ENCODE results near the gene NT5DC4.
A peak's percentile ranks its signal among the peaks of the same experiment; 100 is the strongest.

Gene NT5DC4

DNA sequence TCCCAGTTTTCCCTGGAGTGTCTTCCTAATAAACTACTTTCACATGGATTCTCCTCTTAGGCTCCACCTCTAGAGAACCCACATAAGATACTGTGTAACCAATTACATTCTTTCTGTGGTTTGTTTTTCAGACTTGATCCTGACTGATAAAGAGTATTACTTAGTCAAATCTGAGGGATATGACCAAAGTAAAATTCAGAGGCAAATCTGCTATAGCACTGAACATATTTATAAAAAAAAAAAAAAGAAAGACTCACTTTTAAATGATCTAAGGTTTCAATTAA, 29.7 kb downstream of the NT5DC4 start:
- Histone ChIP-seq H3K4me3 (replicated peaks; ENCODE audit: insufficient read depth, low read length) (no peak overlapping the region), H3K27ac (replicated peaks) (peak overlapping the region; percentile 49), H3K27me3 (ENCODE audit: insufficient read depth, poor library complexity, severe bottlenecking) (no peaks in the 10 kb centered on the region)
- DNase-seq (ENCODE audit: low read depth in 1 of 2, low spot score in 1 of 2), result no peak
- no peak for TF ChIP-seq POLR2AphosphoS5 (IDR thresholded peaks at IDR 0.05; ENCODE audit: low read depth)
- TF ChIP-seq SPI1 (IDR thresholded peaks at IDR 0.05; ENCODE audit: borderline replicate concordance, low read depth), result no peak
- no peak for TF ChIP-seq GABPA (IDR thresholded peaks at IDR 0.05; ENCODE audit: low read depth)
- TF ChIP-seq, protein P1, sequence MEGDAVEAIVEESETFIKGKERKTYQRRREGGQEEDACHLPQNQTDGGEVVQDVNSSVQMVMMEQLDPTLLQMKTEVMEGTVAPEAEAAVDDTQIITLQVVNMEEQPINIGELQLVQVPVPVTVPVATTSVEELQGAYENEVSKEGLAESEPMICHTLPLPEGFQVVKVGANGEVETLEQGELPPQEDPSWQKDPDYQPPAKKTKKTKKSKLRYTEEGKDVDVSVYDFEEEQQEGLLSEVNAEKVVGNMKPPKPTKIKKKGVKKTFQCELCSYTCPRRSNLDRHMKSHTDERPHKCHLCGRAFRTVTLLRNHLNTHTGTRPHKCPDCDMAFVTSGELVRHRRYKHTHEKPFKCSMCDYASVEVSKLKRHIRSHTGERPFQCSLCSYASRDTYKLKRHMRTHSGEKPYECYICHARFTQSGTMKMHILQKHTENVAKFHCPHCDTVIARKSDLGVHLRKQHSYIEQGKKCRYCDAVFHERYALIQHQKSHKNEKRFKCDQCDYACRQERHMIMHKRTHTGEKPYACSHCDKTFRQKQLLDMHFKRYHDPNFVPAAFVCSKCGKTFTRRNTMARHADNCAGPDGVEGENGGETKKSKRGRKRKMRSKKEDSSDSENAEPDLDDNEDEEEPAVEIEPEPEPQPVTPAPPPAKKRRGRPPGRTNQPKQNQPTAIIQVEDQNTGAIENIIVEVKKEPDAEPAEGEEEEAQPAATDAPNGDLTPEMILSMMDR (IDR thresholded peaks at IDR 0.05; ENCODE audit: insufficient read depth, low read length), result no peak
- TF ChIP-seq REST (IDR thresholded peaks at IDR 0.05; ENCODE audit: insufficient replicate concordance, low read depth), result no peak

DNA sequence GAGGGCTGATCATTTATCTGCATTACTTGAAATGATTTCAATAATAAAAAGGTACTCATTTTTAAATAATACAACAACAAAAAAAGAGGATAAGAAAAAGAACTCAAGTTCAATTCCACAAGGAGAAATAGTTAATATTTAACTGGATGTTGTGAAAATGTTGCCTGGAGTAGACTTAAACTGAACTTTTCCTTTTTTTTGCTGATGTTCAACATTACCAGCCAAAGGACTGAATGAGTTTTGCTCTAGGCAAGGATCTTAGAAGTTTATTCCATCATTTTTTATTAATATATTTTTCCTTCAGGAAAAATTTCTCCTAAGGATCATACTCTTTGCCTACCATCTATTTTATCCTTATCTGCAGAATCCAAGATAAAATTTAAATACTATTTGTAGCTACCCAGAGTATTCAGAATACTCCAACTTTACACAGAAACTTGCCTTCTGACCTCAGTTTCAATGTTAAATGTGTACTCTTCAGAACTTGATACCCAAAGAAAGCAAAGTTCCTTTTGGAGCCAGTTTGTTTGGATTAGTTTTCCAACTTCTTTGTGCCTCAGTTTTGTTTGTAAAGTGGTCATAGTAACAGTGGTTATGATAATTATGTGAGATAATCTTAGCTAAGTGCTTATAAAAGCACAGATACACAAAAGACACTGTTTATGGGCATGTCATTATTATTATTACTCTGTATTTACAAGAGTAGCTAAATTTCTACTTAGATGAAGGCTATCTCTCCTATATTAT, 30.8 kb downstream of the NT5DC4 start:
- Histone ChIP-seq H3K4me3 (replicated peaks; ENCODE audit: insufficient read depth, low read length) (no peak overlapping the region), H3K27ac (replicated peaks) (no peak overlapping the region), H3K27me3 (ENCODE audit: insufficient read depth, poor library complexity, severe bottlenecking) (no peaks in the 10 kb centered on the region)
- TF ChIP-seq SPI1 (IDR thresholded peaks at IDR 0.05; ENCODE audit: borderline replicate concordance, low read depth) (no peak), GABPA (IDR thresholded peaks at IDR 0.05; ENCODE audit: low read depth) (no peak), REST (IDR thresholded peaks at IDR 0.05; ENCODE audit: insufficient replicate concordance, low read depth) (no peak), POLR2AphosphoS5 (IDR thresholded peaks at IDR 0.05; ENCODE audit: low read depth) (no peak)
- TF ChIP-seq, protein P1 (IDR thresholded peaks at IDR 0.05; ENCODE audit: insufficient read depth, low read length), result no peak
- no peak for DNase-seq (ENCODE audit: low read depth in 1 of 2, low spot score in 1 of 2)

DNA sequence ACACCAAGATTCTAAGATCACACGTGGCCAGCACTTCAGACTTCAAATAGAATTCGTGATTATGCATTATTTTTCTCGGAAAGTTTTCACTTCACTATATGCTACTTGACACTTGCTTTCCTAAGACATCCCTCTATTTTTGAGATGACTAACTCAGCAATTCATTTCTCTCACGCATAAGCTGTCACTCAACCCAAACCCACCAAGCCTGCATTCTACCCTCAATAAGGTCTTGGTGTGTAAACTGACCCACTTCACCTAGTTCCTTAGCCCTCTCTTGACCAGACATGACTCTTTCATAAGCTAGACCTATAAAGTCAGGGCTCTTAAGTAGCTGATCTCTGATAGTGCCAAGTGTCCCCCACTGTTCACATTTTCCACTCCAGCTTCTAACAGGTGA, 31.8 kb downstream of the NT5DC4 start:
- H3K27me3 ChIP-seq (ENCODE audit: insufficient read depth, poor library complexity, severe bottlenecking), result no peaks in the 10 kb centered on the region
- TF ChIP-seq GABPA (IDR thresholded peaks at IDR 0.05; ENCODE audit: low read depth) (no peak), REST (IDR thresholded peaks at IDR 0.05; ENCODE audit: insufficient replicate concordance, low read depth) (no peak), POLR2AphosphoS5 (IDR thresholded peaks at IDR 0.05; ENCODE audit: low read depth) (no peak), SPI1 (IDR thresholded peaks at IDR 0.05; ENCODE audit: borderline replicate concordance, low read depth) (no peak)
- TF ChIP-seq, protein P1 (IDR thresholded peaks at IDR 0.05; ENCODE audit: insufficient read depth, low read length), result no peak
- no peak overlapping the region for H3K4me3 ChIP-seq (replicated peaks; ENCODE audit: insufficient read depth, low read length)
- no peak for DNase-seq (ENCODE audit: low read depth in 1 of 2, low spot score in 1 of 2)
- H3K27ac ChIP-seq (replicated peaks), result no peak overlapping the region

Measured in HL-60 (cell line).